ENCODE data around the gene TMC3.

TMC3 gene

GRCh38 chr15:81323559-81323943 is 50.5 kb downstream of the TMC3 start:
- Histone ChIP-seq H3K27ac (0 out of 2 replicates have a peak overlapping the region, but pooled peaks have one; percentile 18), H3K4me3 (ENCODE audit: low read depth, low read length) (peak overlapping the region; percentile 88), H3K9me3 (ENCODE audit: severe bottlenecking) (no peaks in the 10 kb centered on the region), H3K36me3 (peaks cover 3% of the 10 kb centered on the region), H3K27me3 (ENCODE audit: insufficient read depth, low read depth, severe bottlenecking) (no peaks in the 10 kb centered on the region)
- TF ChIP-seq CTCF (IDR thresholded peaks at IDR 0.05; ENCODE audit: low read depth, low read length) = no peak
- no peak for DNase-seq

GRCh38 chr15:81322676-81323253 is 51.2 kb downstream of the TMC3 start:
- no peaks in the 10 kb centered on the region for H3K27me3 ChIP-seq (ENCODE audit: insufficient read depth, low read depth, severe bottlenecking)
- DNase-seq = no peak
- no peaks in the 10 kb centered on the region for H3K9me3 ChIP-seq (ENCODE audit: severe bottlenecking)
- H3K36me3 ChIP-seq = peaks cover 3% of the 10 kb centered on the region
- no peak overlapping the region for H3K27ac ChIP-seq
- H3K4me3 ChIP-seq (ENCODE audit: low read depth, low read length) = no peak overlapping the region
- no peak for TF ChIP-seq CTCF (IDR thresholded peaks at IDR 0.05; ENCODE audit: low read depth, low read length)

DNA sequence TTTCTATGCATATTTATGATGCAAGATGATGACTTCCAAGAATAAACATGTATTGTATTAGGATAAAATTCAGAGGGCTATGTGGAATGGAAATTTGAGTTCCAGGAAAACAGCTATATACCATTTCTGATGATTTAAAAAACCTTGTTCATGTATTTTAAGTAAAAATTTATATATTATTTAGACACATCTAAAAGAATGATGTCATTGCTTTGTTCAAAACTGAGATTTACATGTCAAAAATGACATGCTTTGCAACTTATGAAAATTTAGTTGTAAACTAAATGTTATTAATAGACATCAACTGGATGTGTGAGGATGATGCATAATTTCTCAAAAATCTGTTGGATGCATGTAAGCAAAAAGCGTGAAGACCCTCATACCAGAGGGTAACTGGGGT is 52.3 kb downstream of the TMC3 start:
- no peak for DNase-seq
- no peak for TF ChIP-seq CTCF (IDR thresholded peaks at IDR 0.05; ENCODE audit: low read depth, low read length)
- Histone ChIP-seq H3K4me3 (ENCODE audit: low read depth, low read length) (no peak overlapping the region), H3K27ac (no peak overlapping the region), H3K36me3 (peaks cover 3% of the 10 kb centered on the region), H3K9me3 (ENCODE audit: severe bottlenecking) (no peaks in the 10 kb centered on the region), H3K27me3 (ENCODE audit: insufficient read depth, low read depth, severe bottlenecking) (no peaks in the 10 kb centered on the region)

GRCh38 chr15:81317642-81318017 is 56.4 kb downstream of the TMC3 start:
- Histone ChIP-seq H3K9me3 (ENCODE audit: severe bottlenecking) (no peaks in the 10 kb centered on the region), H3K27ac (no peak overlapping the region), H3K36me3 (peaks cover 3% of the 10 kb centered on the region), H3K4me3 (ENCODE audit: low read depth, low read length) (no peak overlapping the region), H3K27me3 (ENCODE audit: insufficient read depth, low read depth, severe bottlenecking) (no peaks in the 10 kb centered on the region)
- no peak for DNase-seq
- TF ChIP-seq CTCF (IDR thresholded peaks at IDR 0.05; ENCODE audit: low read depth, low read length) = no peak

GRCh38 chr15:81316267-81316666 is 57.7 kb downstream of the TMC3 start:
- H3K36me3 ChIP-seq = peaks cover 7% of the 10 kb centered on the region
- TF ChIP-seq CTCF (IDR thresholded peaks at IDR 0.05; ENCODE audit: low read depth, low read length) = no peak
- no peak for DNase-seq

More at GRCh38 chr15:81316267-81316666, 57.7 kb downstream of the TMC3 start:
- Histone ChIP-seq H3K27me3 (ENCODE audit: insufficient read depth, low read depth, severe bottlenecking) (no peaks in the 10 kb centered on the region), H3K27ac (no peak overlapping the region), H3K9me3 (ENCODE audit: severe bottlenecking) (no peaks in the 10 kb centered on the region), H3K4me3 (ENCODE audit: low read depth, low read length) (no peak overlapping the region)

Measured in WERI-Rb-1 (cell line).